Endothelial cell of umbilical vein (primary cell): Measurements from ENCODE around the gene SLC12A5. TPM values are rescaled to one million over a fixed set of nuclear protein-coding genes. Genes with fewer than 3 reads are reported as not detected.

ENCODE experiments used
- BruUV-seq: library from RNA; stranded (reverse); fragments of 400-500 nt; replicated peaks from 2 replicates; lab custom pipeline; 2021; lab: Mats Ljungman, UMichigan
- CTCF ChIA-PET: fragments of 300-600, 350-600 bp; sonication (Branson Sonifier 250); formaldehyde crosslinking; loops from one replicate; lab custom pipeline; 2021; ENCODE audit warnings: antibody characterized with exemption, inconsistent platforms; lab: Charles Lee
- POLR2A ChIA-PET: fragments of 300-600, 350-600 bp; sonication (Branson Sonifier 250); formaldehyde crosslinking; loops from one replicate; lab custom pipeline; 2021; ENCODE audit warnings: antibody characterized with exemption, inconsistent platforms; lab: Charles Lee
- DNase-seq: peaks from one replicate; pipeline ENCODE4 v3.0.0-alpha.2; 2011; ENCODE audit warnings: low read depth, low spot score
- FAIRE-seq: peaks from 2 replicates; lab custom pipeline; 2011; peaks lifted over from hg19 to GRCh38; lab: Jason Lieb, UNC
- H2AFZ ChIP-seq: 2 replicates; pipeline ENCODE4 v1.6.0; 2012; ENCODE audit warnings: low read depth, low read length, control low read depth, inconsistent platforms
- H3K27ac ChIP-seq: 2 replicates; pipeline ENCODE4 v1.5.1; 2011; ENCODE audit warnings: low read depth, mild to moderate bottlenecking, control low read depth, low read length, moderate library complexity; ENCODE audit not compliant: insufficient read depth
- H3K27me3 ChIP-seq, 2 experiments: 2 replicates each; pipeline versions ENCODE4 v1.6.0 to v1.6.1; 2011; ENCODE audit warnings: low read length in 2 of 2, mixed read lengths in 1 of 2; ENCODE audit not compliant: control insufficient read depth in 2 of 2, insufficient read depth in 2 of 2
- H3K36me3 ChIP-seq, 2 experiments: 2 replicates in 1 of 2; 3 replicates in 1 of 2; pipeline ENCODE4 v1.5.1; 2011; ENCODE audit warnings: low read length in 2 of 2, mild to moderate bottlenecking in 1 of 2, moderate library complexity in 1 of 2; ENCODE audit not compliant: control insufficient read depth in 2 of 2, insufficient read depth in 2 of 2; ENCODE audit errors: extremely low read depth in 1 of 2
- H3K4me1 ChIP-seq: 3 replicates; pipeline ENCODE4 v1.5.1; 2011; ENCODE audit warnings: mild to moderate bottlenecking, low read length; ENCODE audit not compliant: control insufficient read depth, insufficient read depth; ENCODE audit errors: extremely low read depth
- H3K4me2 ChIP-seq: 2 replicates; pipeline ENCODE4 v1.6.1; 2011; ENCODE audit warnings: low read length, control low read depth, mixed read lengths; ENCODE audit not compliant: insufficient read depth
- H3K4me3 ChIP-seq, 3 experiments: fragments of 200-600 bp in 1 of 3; sonication (generic), shearing (Covaris generic) in 1 of 3; replicated peaks in 1 of 3; 2 replicates each; pipeline ENCODE4 v1.5.1; 2011 to 2016; ENCODE audit warnings: control low read depth in 3 of 3, low read length in 3 of 3, mild to moderate bottlenecking in 2 of 3, inconsistent platforms in 1 of 3, low read depth in 1 of 3, moderate library complexity in 1 of 3; ENCODE audit not compliant: insufficient read depth in 1 of 3
- H3K79me2 ChIP-seq: 2 replicates; pipeline ENCODE4 v1.6.0; 2012; ENCODE audit warnings: low read length, inconsistent platforms; ENCODE audit not compliant: control insufficient read depth, insufficient read depth
- H3K9ac ChIP-seq: replicated peaks from 2 replicates; pipeline ENCODE3; 2011; ENCODE audit warnings: low read length, control low read depth; ENCODE audit not compliant: insufficient read depth; ENCODE audit errors: extremely low read depth
- H3K9me1 ChIP-seq: replicated peaks from 3 replicates; pipeline ENCODE4 v1.6.0; 2011; ENCODE audit warnings: mild to moderate bottlenecking, low read length; ENCODE audit not compliant: control insufficient read depth, insufficient read depth; ENCODE audit errors: extremely low read depth
- H3K9me3 ChIP-seq: replicated peaks from 2 replicates; pipeline ENCODE4 v1.5.1; 2012; ENCODE audit warnings: low read length, inconsistent platforms; ENCODE audit not compliant: control insufficient read depth, insufficient read depth
- H4K20me1 ChIP-seq: replicated peaks from 2 replicates; pipeline ENCODE3; 2011; ENCODE audit warnings: mild to moderate bottlenecking, low read length; ENCODE audit not compliant: control insufficient read depth, insufficient read depth; ENCODE audit errors: extremely low read depth
- CTCF ChIP-seq, 2 donors: IDR thresholded peaks; 1 replicate in 1 of 2; 2 replicates in 1 of 2; pipeline ENCODE4 v1.5.1; 2011; ENCODE audit warnings: low read length in 2 of 2, mild to moderate bottlenecking in 2 of 2, moderate library complexity in 2 of 2, control low read depth in 1 of 2, inconsistent platforms in 1 of 2, low read depth in 1 of 2; ENCODE audit not compliant: insufficient read depth in 1 of 2; ENCODE audit errors: extremely low read depth in 1 of 2
- EZH2 ChIP-seq: IDR thresholded peaks from 2 replicates; pipeline ENCODE4 v1.6.1; 2012; ENCODE audit warnings: borderline replicate concordance, low read depth, mild to moderate bottlenecking, moderate library complexity, low read length, inconsistent platforms; ENCODE audit not compliant: severe bottlenecking
- MYC ChIP-seq: IDR thresholded peaks from one replicate; pipeline ENCODE4 v1.6.1; 2011; ENCODE audit warnings: mild to moderate bottlenecking, low read depth, low read length
- POLR2A ChIP-seq: IDR thresholded peaks from 2 replicates; pipeline ENCODE4 v1.6.1; 2012; ENCODE audit warnings: low read depth, mild to moderate bottlenecking, control low read depth, low read length
- dilution Hi-C: fragments of 300-500 bp; cut with MboI; formaldehyde crosslinking; loops from one replicate; pipeline ENCODE4 v1.15.0; 2019; ENCODE audit warnings: low sequenced_read_pairs; ENCODE audit not compliant: extremely low pct_ligation_motif_present
- intact Hi-C: fragments of 100-400 bp; cut with micrococcal nuclease; formaldehyde crosslinking; loops from one replicate; pipeline ENCODE4 v1.10.0; 2022
- polyA plus RNA-seq, 4 experiments: library from polyadenylated mRNA; depleted of rRNA in 3 of 4; stranded (reverse) in 3 of 4; unstranded in 1 of 4; fragments of >200 nt; gene quantifications; 2 replicates each; pipeline versions ENCODE4 v1.2.1 to v1.2.3, GENCODE V29; 2011 to 2012; ENCODE audit warnings: missing spikeins in 1 of 4
- total RNA-seq: library from RNA; stranded (reverse); gene quantifications from 2 replicates; pipeline ENCODE4 v1.2.3, GENCODE V29; 2021

The SLC12A5 gene
- total and polyA plus RNA-seq, 2 donors (not counting 3 experiments of a cell fraction or from before 2014, with no cell fraction given): 1.6 to 2.3 TPM

GRCh38 chr20:46002008-46002407 is 27.0 kb upstream of the SLC12A5 start:
- BruUV-seq: no TSS peak
- H3K9me1 ChIP-seq: no peaks in the 10 kb centered on the region
- no peak overlapping the region for H3K4me2 ChIP-seq
- no peak for DNase-seq
- no peak for FAIRE-seq
- H3K4me1 ChIP-seq: no peaks in the 10 kb centered on the region
- dilution Hi-C loops: no loop called here
- H3K27me3 ChIP-seq: peaks cover 24% of the 10 kb centered on the region in 2 experiments
- no peaks in the 10 kb centered on the region for H3K79me2 ChIP-seq
- no peak overlapping the region for H3K9ac ChIP-seq
- H2AFZ ChIP-seq: no peak overlapping the region
- H3K4me3 ChIP-seq: no peak overlapping the region
- ChIA-PET POLR2A (no interaction called here), CTCF (interaction anchor here (2.3 to 5.8 kb wide), 2 partner anchors 12 to 14 kb away, joined by 12 to 48 read pairs; no protein-coding TSS in a partner anchor)
- H4K20me1 ChIP-seq: no peaks in the 10 kb centered on the region
- no peak overlapping the region for H3K27ac ChIP-seq
- no peaks in the 10 kb centered on the region for H3K9me3 ChIP-seq
- intact Hi-C loops: no loop called here
- H3K36me3 ChIP-seq: no peaks in the 10 kb centered on the region
- TF ChIP-seq EZH2 (no peak), POLR2A (no peak)

GRCh38 chr20:46004187-46004586 is 24.8 kb upstream of the SLC12A5 start:
- POLR2A ChIA-PET: no interaction called here
- no peak overlapping the region for H3K4me2 ChIP-seq

More at GRCh38 chr20:46004187-46004586, 24.8 kb upstream of the SLC12A5 start:
- Histone ChIP-seq H3K4me1 (peaks cover 4% of the 10 kb centered on the region), H2AFZ (no peak overlapping the region), H3K9me1 (no peaks in the 10 kb centered on the region), H3K36me3 (no peaks in the 10 kb centered on the region), H3K9ac (no peak overlapping the region), H4K20me1 (no peaks in the 10 kb centered on the region), H3K27ac (no peak overlapping the region), H3K79me2 (no peaks in the 10 kb centered on the region), H3K4me3 (no peak overlapping the region), H3K9me3 (no peaks in the 10 kb centered on the region), H3K27me3 (peaks cover 23 to 30% of the 10 kb centered on the region in 2 experiments)
- FAIRE-seq (no peak), DNase-seq (no peak)
- BruUV-seq: no TSS peak
- TF ChIP-seq MYC (no peak), CTCF (IDR thresholded peaks at IDR 0.05; ENCODE audit: extremely low read depth in 1 of 2, insufficient read depth in 1 of 2, low read depth in 1 of 2, low read length in 2 of 2) (no peak)
- CTCF ChIA-PET: interaction anchor here (2.2 to 2.4 kb wide), 2 partner anchors 10 to 17 kb away, joined by 9 to 11 read pairs; no protein-coding TSS in a partner anchor
- dilution Hi-C loops (no loop called here), intact Hi-C loops (no loop called here)
